ENCODE measurements around the gene NTN4.

NTN4 gene

GRCh38 chr12:95653771-95654546 is 136.6 kb downstream of the NTN4 start:
- DNase-seq = no peak

- no peak for DNase-seq
These were observed 138.9 kb downstream of the NTN4 start for GRCh38 chr12:95651681-95652080.

GRCh38 chr12:95648990-95649791 is 141.4 kb downstream of the NTN4 start:
- DNase-seq = no peak

- no peak for DNase-seq
These were observed 143.8 kb downstream of the NTN4 start for GRCh38 chr12:95646781-95647190.

DNA sequence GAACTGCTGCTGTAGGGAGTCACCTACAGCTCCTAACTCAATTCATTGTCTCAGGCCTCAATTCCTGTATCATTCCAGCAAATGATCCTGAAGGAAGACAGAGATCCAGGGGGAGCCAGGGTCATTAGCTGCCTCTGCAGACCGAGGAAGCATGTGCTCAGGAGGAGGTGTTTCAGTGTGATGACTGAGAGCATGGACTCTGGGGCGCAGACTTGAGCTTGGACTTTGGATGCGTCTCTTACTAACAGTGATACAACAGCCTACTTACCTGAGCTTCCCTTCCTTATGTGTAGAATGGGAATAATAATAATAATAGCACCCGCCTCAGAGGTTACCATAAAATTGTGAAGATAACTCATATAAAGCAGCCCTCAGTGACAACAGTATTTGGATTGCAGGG is 147.3 kb downstream of the NTN4 start:
- DNase-seq = no peak

- no peak for DNase-seq
These were observed 148.0 kb downstream of the NTN4 start for GRCh38 chr12:95642583-95642982.

DNA sequence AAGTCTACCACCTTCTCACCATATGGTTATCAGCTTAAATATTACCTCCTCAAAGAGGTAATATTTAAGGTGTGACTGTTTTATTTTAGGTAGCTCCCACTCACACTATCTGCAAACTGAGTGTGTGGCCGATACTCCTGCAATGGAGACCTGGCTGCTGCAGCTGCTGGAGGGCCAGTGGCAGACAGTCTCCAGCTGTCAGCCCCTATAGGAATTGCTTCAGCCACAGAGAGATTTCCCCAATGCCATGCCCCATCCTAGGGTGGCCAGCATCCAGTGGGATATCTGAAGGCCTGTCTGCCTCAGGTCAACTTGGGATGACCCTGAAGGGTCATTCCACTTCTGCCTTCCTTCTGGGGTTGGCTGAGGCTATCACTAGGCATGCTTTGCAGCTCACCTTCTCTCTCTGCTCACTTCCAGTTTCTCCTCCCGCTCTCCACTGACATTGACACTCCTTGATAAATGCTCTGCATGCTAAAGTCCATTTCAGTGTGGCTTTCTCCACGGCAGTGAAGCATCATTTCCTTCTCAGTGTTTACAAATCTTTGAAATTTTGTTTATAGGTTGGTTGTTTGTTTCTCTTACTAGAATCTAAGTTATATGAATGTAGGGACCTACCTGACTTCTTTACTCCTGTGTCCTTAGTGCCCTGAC is 149.1 kb downstream of the NTN4 start:
- DNase-seq = no peak

DNA sequence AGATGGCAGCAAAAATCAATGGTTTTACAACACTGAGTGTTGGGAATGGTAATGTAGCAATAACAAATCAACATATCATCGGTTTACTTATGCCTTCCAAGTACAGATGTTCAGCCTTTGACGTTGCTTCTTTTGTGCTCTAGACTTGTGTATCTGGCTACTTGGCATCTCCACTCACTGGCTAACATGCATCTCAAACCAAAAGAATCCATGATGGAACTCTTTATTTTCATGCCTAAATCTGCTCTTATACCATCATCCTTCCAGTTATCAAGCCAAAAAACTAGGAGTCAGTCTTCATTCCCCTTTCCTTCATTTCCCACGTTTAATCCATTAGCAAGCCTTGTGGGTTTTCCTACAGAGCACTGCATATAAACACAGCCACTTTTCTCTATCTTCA is 150.0 kb downstream of the NTN4 start:
- no peak for DNase-seq

GRCh38 chr12:95637471-95638155 is 153.0 kb downstream of the NTN4 start:
- DNase-seq = no peak

DNA sequence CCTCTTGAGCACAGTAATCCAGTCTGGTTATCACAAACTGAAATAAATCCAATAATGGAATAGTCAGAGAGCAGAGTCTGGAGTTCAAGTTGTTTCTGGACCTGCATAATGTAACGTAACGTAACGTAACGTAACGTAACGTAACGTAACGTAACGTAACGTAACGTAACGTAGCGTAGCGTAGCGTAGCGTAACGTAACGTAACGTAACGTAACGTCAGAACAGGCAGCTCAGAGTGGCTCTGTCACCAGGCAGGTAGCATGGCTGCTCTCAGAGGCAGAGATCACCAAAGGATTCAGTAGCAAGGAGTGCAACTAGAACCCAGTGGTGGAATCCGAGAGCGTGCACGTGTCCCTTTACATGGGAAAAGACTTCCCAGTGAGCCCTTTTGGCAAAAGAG is 153.6 kb downstream of the NTN4 start:
- DNase-seq = no peak

GRCh38 chr12:95634622-95635621 is 155.6 kb downstream of the NTN4 start:
- DNase-seq = no peak

- DNase-seq = no peak
These were observed 156.7 kb downstream of the NTN4 start for GRCh38 chr12:95633732-95634465.

- no peak for DNase-seq
These were observed 157.4 kb downstream of the NTN4 start for GRCh38 chr12:95633049-95633731.

DNA sequence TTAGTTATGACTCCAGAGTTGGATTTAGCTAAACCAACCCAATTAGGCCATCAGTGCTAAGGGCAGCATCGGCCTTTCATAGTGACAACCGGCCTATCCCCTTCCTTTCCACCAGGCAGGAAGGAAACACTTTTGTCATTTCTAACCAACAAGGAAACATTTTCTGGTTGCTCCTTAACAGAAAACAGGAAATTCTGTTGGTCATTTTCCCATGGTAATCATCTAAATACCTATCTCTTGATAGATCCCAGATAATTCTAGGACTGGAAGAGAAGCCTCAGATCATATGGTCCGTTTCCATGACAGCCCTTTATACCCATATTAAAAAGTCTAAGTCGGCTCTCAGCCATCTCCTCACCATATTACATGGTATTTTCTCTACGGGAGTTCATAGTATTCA is 160.1 kb downstream of the NTN4 start:
- DNase-seq = no peak

- no peak for DNase-seq
These were observed 161.2 kb downstream of the NTN4 start for GRCh38 chr12:95629392-95629791.

- no peak for DNase-seq
These were observed 163.7 kb downstream of the NTN4 start for GRCh38 chr12:95626854-95627253.

DNA sequence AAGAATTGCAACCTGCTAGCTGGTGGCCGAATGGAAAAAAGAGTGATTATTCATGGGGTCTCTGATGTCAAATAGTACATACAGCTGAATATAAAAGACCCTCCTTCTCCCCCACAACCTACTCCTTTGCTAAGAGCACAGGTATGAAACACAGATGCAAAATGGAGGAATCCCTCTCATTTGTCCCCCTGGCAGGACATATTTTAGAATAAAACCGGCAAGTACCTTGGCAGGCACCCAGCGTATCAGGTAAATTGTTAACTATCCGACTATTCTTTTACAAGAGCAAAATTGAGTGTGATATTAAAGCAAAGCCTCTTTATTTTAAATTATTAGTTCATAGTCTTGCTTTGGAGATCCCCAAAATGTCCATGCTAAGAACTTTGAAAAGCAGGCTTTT is 165.6 kb downstream of the NTN4 start:
- DNase-seq = no peak

- DNase-seq = no peak
These were observed 166.0 kb downstream of the NTN4 start for GRCh38 chr12:95624589-95624988.

DNA sequence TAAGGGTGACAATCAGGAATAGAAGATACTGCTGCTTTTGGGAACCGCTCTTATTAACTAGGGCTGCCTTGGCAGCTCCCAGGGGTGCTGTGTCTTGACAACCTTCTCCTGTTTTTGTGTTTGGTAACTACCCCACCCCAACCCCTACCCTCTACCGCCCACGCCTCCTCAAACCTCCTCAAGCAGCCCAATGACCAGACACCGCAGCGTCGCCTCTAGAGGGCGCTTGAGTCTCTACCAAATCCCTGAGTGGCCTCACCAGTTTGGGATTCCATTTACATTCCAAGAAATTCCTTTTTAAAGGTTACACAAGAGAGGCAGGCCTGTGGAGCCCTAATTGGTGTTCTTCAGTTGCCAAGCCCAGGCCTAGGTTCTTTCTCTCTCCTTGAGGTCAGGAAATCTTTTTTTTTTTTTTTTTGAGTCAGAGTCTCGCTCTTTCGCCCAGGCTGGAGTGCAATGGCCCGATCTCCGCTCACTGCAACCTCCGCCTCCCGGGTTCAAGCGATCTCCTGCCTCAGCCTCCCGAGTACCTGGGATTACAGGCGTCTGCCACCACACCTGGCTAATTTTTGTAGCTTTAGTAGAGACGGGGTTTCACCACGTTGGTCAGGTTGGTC is 166.9 kb downstream of the NTN4 start:
- DNase-seq = no peak

DNA sequence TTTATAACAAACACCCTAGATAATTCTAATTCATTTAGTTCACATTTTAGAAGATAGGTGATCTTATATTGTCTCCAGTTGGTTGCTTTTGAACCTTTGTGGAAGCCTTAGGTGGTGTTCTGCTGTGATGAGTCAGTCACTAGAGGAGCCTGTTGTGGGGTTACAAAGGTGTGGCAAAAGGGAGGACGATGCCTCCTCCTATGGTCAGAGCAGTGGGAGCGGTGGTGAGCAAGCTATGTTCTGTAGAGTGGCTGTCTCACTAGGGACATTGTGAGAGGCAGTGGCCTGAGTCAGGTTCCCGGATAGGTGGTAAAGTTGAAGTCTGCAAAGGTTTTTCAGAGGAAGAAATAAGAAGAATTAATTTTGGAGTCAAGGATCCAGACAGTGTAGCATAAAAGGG is 167.7 kb downstream of the NTN4 start:
- DNase-seq = no peak

Data from activated CD8-positive, alpha-beta memory T cell treated with anti-CD3 and anti-CD28 coated beads for 24 hours (primary cell).